Measurements from ENCODE around the gene EEF2. TPM values are rescaled to one million over a fixed set of nuclear protein-coding genes. Genes with fewer than 3 reads are reported as not detected.

Gene EEF2
- total RNA-seq, 1 experiment from 2014 or later, result 3,615 TPM

DNA sequence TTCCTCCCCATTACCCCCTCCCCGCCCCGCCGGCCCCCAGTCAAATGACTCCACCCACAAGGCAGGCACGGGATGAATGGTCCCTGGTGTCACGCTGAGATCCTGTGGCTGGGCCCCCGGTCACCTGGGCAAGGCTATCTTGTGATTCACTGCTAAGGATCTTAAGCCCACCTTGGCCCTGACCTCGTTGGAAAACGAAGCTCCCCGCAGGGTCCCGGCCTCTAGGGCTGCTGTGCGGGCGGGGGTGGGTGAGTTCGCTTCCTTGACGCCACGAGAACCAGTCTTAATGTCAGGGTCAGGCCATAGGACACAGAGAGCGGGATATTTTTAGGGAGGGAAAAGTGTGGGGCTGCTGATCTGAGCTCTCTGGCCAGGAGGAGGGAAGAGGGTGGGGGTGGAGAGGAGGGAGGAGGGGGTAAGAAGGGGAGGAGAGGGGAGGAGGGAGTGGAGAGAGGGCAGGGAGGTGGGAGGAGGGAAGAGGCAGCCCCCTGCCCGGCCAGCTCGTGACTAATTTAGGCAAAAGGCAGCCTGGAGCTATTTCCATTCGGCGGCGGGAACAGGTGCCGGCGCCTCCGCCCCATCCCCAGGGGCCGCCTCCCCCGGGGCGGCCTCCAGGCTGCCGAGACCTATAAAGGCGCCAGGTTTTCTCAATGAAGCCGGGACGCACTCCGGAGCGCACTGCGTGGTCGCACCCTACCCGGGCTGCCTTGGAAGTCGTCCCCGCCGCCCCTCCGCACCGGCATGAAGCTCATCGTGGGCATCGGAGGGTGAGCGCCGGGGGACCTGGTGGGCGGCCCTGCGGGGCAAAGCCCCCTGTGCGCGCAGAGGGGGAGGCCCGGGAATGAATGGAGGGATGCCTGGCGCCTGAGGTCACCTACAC, 52.1 kb downstream of the EEF2 start, which contains the start of gene NMRK2:
NMRK2 (plus strand) TSS at position 139 of the 880 bp plus-strand sequence; CDS start at position 742, 603 bp downstream.
- H3K9me3 ChIP-seq (ENCODE audit: control insufficient read depth, low read depth, low read length), result no peaks in the 10 kb centered on the region
- peak within 1 kb of the TSS; percentile 12 for H3K27ac ChIP-seq (ENCODE audit: insufficient read length, low read depth, low read length)
- H4K20me1 ChIP-seq (ENCODE audit: control insufficient read depth, insufficient read depth, insufficient read length), result no peaks in the 10 kb centered on the region
- H4K8ac ChIP-seq (replicated peaks; ENCODE audit: insufficient read length, low read depth, low read length), result no peak within 1 kb of the TSS
- no peaks in the 10 kb centered on the region for H3K4me1 ChIP-seq (ENCODE audit: insufficient read depth, low read length)
- Mint-ChIP-seq H3K4me1 (peaks cover 0 to 3% of the 10 kb centered on the region in 2 experiments; a peak in 1 of 4 replicates), H3K27me3 (ENCODE audit: low read depth) (peaks cover 3% of the 10 kb centered on the region), H3K4me3 (peak within 1 kb of the TSS; percentile 76 to 90), H3K36me3 (ENCODE audit: insufficient read depth in 1 of 3, low read depth in 3 of 3) (no peaks in the 10 kb centered on the region; a peak in 1 of 7 replicates), H3K27ac (peak within 1 kb of the TSS; percentile 94 to 98 (median 95)), H3K9me3 (no peaks in the 10 kb centered on the region)
- H3K9ac ChIP-seq (ENCODE audit: extremely low read depth, insufficient read length, low read length), result peak within 1 kb of the TSS; percentile 63
- no peak within 1 kb of the TSS for H3K56ac ChIP-seq (ENCODE audit: insufficient read length, low read depth, low read length)
- TF ChIP-seq, protein P1, sequence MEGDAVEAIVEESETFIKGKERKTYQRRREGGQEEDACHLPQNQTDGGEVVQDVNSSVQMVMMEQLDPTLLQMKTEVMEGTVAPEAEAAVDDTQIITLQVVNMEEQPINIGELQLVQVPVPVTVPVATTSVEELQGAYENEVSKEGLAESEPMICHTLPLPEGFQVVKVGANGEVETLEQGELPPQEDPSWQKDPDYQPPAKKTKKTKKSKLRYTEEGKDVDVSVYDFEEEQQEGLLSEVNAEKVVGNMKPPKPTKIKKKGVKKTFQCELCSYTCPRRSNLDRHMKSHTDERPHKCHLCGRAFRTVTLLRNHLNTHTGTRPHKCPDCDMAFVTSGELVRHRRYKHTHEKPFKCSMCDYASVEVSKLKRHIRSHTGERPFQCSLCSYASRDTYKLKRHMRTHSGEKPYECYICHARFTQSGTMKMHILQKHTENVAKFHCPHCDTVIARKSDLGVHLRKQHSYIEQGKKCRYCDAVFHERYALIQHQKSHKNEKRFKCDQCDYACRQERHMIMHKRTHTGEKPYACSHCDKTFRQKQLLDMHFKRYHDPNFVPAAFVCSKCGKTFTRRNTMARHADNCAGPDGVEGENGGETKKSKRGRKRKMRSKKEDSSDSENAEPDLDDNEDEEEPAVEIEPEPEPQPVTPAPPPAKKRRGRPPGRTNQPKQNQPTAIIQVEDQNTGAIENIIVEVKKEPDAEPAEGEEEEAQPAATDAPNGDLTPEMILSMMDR (conservative IDR thresholded peaks at IDR 0.05), result no peak
- H3K4me2 ChIP-seq (ENCODE audit: insufficient read depth, insufficient read length, low read length), result peak within 1 kb of the TSS; percentile 73
- H3K79me2 ChIP-seq (ENCODE audit: insufficient read depth, low read length), result no peaks in the 10 kb centered on the region; the same call in 1 of the 2 replicates
- no peaks in the 10 kb centered on the region for H3K79me1 ChIP-seq (ENCODE audit: insufficient read depth, low read depth, low read length, poor library complexity, severe bottlenecking)
- no peak within 1 kb of the TSS for H2BK5ac ChIP-seq (ENCODE audit: insufficient read length, low read length)
- H2BK12ac ChIP-seq (ENCODE audit: insufficient read length, low read depth, low read length), result no peak within 1 kb of the TSS
- H3K23ac ChIP-seq (ENCODE audit: insufficient read length, low read depth, low read length), result no peak within 1 kb of the TSS
- no peak within 1 kb of the TSS for H2BK20ac ChIP-seq (ENCODE audit: low read depth, low read length, poor library complexity, severe bottlenecking)
- no peaks in the 10 kb centered on the region for H3K27me3 ChIP-seq (ENCODE audit: insufficient read depth, low read length)
- peak within 1 kb of the TSS; percentile 69 for H2AFZ ChIP-seq (ENCODE audit: low read length)
- H3K23me2 ChIP-seq (ENCODE audit: insufficient read length, low read depth, low read length, poor library complexity, severe bottlenecking), result peaks cover 7% of the 10 kb centered on the region
- WGBS (ENCODE audit: extremely low coverage, insufficient read length, low lambda C conversion rate), result no CpG with 5 or more reads among the region's 51 CpGs
- DNase-seq, result peak; percentile 94
- peak within 1 kb of the TSS; percentile 91 for H3K14ac ChIP-seq (ENCODE audit: insufficient read depth, low read length)
- H4K5ac ChIP-seq (ENCODE audit: insufficient read length, low read depth, low read length), result no peak within 1 kb of the TSS
- no peak within 1 kb of the TSS; the same call in 1 of the 2 replicates for H3K4ac ChIP-seq (ENCODE audit: low read depth, low read length)
- H2BK120ac ChIP-seq (ENCODE audit: low read depth, low read length, poor library complexity, severe bottlenecking), result no peak within 1 kb of the TSS
- H2AK5ac ChIP-seq (ENCODE audit: insufficient read length, low read length), result no peak within 1 kb of the TSS
- H2BK15ac ChIP-seq (ENCODE audit: low read depth, low read length), result no peak within 1 kb of the TSS
- H3T11ph ChIP-seq (ENCODE audit: low read length), result no peak within 1 kb of the TSS
- H3K18ac ChIP-seq (ENCODE audit: insufficient read length, low read depth, low read length), result peak within 1 kb of the TSS; percentile 82
- H4K91ac ChIP-seq (ENCODE audit: insufficient read length, low read depth, low read length), result no peak within 1 kb of the TSS

Measured in H9 (cell line).